AG08395 (cell line): ENCODE data around the gene ADGRA3.
"Not testable (repeated sequence)": the region's sequence is repeated elsewhere in the genome, so short reads cannot be mapped to it uniquely, and the experiment has no call there.

Experiments
- DNase-seq: peaks from one replicate; pipeline ENCODE4 v3.0.0; 2012; ENCODE audit warnings: mixed read lengths, low spot score

The ADGRA3 gene

DNA sequence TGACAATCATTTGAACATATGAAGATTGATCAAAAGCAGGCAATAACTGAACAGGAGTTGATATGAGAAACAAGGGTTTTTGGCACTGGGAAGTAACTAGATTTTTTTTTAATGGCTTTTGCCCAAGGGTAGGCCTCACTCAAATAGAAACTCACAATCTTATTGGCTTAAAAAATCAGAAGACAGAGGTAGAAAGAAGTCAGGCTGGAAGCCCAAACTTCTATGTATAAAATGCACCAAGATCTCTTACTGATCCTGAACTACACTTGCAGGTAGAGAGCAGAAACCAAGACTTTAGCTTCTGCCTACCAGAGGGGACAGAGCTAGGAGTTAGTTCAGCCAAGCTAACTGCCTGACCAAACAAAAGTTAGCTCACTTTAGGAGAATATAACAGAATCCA is 74.9 kb downstream of the ADGRA3 start:
- no peak for DNase-seq

DNA sequence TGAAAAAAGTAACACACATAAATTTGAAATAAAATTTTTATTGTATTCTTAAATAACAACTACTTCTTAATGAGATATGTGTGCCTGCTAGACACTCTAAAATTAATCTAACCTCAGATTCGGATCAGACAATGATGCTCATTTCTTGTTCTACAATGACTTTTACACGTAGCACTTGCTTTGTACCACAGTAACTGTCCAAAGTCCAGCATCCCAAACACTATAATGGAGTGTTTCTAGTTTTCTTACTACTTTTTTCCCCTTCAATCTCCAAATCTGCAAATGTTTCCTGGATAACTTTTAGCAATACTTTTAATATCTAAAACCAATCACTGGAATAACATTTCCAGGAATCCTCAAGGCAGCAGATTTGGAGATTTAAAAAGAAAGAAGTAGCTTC is 75.9 kb downstream of the ADGRA3 start:
- DNase-seq = no peak

DNA sequence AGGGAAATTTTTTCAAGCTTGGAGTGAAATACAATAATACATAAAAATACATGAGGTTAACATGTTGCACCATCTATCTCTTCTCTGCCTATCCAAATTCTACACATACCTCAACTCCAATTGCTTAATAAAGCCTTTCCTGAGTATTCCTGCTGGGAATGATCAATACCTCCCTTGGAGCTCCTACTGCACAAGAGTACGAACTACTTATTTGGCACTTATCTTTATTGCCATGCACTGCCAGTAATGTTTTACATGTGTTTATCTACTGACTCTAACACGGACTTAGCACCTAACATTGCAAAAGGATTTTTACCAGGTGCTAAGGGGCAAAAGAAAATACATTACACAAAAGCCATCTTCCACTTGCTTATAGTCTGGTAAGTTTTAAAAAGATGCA is 80.2 kb downstream of the ADGRA3 start:
- DNase-seq = no peak

DNA sequence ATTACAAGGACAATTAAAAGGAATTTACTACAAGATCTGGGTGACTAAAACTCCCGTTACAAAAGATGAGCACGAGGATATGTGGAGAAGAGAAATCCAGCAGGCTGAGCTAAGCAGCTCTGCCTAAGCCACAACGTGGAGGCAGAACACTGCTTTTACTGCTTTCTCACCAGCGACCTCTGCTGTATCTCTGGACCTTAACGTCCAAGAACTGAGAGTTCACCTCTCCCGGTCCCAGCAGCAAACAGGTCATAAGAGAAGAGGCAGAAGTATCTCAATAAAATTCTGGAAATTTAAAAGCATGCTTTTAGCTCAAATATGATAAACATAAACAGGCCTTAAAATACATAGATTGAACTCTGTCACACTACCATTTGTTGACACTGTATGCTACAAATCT is 81.0 kb downstream of the ADGRA3 start:
- peak; percentile 14 for DNase-seq

DNA sequence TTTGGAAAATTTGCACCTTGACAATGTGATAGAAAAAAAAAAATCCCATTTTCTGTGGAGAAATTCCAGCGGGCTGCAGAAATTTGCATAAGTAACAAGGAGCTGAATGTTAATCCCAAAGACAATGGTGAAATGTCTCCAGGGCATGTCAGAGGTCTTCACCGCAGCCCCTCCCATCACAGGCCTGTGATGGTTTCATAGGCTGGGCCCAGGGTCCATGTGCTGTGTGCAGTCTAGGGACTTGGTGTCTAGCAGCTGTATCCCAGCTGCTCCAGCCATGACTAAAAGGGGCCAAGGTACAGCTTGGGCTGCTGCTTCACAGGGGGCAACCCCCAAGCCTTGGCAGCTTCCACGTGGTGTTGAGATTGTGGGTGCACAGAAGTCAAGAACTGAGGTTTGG is 85.2 kb downstream of the ADGRA3 start:
- no peak for DNase-seq

DNA sequence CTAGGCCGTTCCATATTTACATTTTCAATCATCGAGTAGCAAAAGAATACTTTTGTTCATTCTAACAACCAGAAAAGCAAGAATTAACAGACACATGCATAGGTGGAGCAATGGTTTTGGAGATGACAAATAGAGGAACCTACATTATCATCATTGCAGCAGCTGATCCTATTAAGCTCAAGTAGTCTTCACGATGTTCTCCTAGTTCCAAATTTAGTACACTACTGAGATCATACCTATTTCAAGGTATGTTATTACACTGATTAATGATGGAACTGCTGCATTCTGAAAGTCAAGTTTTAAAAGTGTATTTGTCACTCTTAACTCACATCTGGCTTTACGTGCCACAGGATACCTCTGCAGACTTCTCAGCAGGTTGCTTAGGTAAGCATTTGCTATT is 87.4 kb downstream of the ADGRA3 start:
- no peak for DNase-seq

DNA sequence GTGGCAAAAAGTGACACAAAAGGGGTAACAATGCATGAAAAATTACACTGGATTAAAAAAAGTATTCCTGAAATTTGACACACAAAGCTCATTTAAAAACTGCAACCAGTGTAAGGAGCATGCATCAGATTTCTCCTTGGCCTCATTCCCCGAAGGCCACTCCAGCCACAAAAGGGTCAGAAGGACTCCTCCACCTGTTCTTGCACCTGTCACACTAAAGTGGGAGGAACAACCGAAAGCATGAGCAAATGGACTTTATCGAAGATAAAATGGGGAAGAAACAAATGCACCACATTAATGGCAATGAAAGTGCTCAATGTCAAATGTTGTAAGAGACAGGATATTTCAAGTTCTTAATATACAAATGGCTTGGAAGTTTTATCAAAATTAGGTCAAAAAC is 88.2 kb downstream of the ADGRA3 start:
- DNase-seq = no peak

DNA sequence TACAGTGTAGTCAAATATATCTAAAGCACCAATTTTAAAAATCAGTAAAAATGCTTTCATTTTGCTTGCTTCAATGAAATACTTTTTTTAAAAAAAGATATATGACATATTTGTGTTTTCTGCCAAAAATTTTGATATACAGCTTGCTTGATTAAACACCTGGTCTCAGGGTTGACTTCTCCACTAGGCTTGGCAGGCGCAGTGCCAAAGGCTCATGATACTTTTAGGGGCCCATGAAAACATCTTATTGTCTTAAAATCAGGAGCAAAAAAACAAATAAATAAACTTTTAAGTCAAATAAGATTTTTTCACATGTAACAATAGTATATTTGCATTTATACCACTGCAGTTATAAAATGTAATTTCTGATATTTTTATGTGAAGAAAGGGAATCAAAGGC is 95.6 kb downstream of the ADGRA3 start:
- no peak for DNase-seq

DNA sequence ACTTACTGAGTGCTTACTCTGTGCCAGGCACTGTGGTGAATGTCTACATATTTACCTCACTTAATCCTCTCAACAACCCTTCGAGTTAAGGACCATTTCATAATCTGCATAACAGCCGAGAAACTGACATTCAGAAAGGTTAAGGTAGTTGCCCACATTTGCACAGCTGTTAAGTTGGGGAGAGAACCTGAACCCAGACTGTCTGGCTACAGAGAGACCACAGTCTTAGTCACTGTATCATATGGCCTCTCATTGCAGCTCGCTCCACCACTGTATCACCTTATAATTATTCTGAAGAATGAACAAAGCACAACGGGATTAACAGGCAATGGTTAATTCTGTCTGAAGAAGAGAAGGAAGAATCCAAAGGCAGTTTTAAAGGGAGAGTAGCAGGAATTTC is 98.5 kb downstream of the ADGRA3 start:
- no peak for DNase-seq

DNA sequence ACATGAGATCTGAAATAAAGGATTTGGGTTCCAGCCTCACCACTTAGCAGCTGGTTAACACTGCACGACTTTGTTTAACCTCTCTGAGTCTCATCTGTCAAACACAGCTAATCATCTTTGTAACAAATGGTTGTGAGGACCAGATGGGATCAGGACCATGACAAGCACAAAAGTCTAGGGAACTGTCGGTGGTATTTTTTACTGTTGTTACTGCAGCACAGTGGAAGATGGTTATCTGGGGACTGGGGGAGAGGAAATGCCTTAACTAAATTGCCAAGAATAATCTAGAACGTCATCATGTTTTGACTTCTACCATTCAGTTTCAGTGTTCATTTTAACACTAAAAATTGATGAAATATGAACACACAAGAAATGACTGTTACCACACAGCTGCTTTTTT is 99.5 kb downstream of the ADGRA3 start:
- no peak for DNase-seq

DNA sequence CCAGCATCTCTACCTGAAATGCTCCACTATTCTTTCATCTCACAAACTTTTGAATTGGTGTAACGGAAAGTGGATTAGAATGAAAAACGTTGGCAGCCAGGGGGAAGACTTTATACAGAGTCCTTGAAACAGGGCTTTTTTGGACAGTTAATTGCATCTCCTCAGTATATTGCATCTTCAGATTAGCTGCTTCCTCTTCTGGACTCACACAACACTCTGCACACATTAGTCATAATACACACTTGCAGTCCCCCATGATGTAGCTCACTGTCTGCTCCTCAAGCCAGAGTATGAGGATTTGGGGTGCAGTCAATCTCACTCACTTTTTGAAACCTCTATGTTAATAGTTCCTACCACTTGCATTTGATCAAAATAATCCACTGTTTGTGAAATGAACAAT is 101.0 kb downstream of the ADGRA3 start:
- no peak for DNase-seq

DNA sequence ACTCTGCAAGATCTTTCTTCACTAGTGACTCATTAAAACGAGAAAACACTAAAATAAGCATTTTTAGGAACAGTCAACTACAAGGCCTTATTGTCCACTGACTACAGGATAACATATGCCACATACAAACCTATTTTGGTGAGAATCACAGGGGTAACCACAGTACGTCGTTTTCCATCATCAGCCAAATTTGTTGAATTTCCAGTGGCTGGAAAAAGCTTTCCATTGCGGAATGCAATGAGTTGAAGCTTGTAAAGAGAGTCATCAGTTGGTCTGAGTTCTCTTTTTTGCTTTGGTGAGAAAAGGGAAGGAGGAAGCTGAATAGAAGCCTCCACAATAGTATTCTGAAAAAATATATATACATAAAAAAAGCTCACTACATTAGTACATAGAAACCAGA is 102.4 kb downstream of the ADGRA3 start:
- DNase-seq = no peak

DNA sequence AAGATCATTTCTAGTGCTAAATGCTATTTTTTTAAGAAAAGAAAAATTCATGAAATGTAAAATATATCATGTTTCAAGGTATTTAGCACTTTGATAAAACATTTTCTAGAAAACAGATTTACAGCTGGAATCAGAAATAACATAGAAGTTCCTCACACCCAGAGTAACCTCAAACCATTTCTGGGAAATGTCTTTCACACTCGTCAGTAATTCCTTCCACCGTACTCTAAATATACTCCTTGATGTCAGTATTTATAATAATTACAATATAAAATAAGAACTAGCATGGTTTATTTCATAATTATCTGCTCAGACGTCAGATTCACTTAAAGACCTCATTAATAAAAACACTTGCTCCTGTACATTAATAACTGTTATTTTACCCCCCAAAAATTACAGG is 103.9 kb downstream of the ADGRA3 start:
- no peak for DNase-seq

DNA sequence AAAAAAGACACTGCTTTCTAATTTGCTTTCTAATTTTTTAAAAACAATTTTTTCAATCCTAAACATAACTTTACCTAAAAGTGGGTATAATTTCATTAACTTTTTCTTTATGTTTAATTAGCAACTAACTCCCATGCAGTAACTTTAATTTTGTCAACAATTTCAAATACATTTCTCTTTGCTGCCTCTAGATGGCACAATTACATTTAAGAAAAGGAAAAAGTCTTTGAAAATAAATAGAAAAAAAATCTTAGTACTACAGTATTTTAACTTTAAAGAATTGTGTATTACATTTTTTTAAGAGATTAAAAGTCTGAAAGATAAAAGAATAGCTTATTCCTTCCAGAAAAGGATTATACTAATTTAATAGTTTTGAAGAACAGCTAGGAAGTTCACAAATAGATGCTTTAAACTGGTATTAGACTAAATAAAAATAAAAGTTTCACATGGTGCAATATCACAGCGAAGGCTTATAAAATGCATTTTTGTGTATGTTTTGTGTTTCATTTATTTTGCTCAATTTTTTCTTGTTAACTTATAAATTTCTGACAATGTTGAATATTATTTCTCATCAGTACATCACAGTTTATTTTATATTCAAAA is 105.1 kb downstream of the ADGRA3 start:
- DNase-seq = peak; percentile 10

DNA sequence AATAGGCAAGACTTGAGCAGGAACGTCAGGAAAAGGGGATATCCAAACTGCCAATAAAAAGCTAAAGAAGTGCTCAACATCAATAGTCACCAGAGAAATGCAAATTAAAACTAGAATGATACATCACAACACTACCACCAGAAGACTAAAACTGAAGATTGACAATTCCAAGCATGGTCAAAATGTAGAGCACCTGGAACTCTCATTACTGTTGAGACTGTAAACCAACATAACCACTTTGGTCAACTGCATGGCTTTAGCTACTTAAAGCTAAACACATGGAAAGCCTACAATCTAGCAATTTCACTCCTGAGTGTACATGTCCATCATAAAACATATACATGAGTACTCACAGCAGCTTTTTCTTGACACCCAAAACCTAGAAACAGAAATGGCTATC is 107.4 kb downstream of the ADGRA3 start:
- no peak for DNase-seq

DNA sequence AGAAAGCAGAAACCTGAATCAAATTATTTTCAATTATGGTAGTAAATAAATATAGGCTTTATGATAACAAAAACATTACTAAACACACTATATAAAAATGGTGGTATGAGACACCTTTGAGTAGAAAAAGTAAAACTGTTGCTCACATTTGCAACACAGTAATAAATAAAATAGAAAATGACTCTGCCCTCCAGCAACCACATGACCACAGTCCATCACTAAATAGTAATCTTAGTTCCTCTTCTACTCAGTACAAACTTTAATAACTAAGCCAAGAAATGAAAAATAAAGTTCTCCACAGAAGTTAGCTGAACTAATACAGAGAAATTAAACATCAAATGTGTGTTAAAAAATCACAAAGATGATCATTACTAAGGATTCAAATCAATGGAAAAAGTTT is 108.5 kb downstream of the ADGRA3 start:
- DNase-seq = no peak

DNA sequence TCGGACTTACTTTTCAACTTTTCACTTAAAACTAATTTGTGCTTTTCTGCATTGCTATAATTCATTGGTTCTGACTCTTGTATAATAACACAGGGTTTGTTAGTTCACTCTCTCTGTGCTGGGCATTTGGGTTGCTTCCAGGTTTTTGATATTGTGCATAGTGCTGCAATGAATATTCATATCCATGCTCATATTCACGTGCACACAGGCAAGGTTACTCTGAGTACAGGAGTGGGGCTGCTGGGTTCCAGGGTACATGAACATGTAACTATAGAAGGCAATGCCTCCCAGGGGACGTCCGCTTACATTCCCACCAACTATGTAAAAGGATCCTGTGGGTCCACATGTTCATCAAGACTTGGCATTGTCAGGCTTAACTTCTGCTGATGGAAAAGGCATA is 117.2 kb downstream of the ADGRA3 start:
- no peak for DNase-seq

DNA sequence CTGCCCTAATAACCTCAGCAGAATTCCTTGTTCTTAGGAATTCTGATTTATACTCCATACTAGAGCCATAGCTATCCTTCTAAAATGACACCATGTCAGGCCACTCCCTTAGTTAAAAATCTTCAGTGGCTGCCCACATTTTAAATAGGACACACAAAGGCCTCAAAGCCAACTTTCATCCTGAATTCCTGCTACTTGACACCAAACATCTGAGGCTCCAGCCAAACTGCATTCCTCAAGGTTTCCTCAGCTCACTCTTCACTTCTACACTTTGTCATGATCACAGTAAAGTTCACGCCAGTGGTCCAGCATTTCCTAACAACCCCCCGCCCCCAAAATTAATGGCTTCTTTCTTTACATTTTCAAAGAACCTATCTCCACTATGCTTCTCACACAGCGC is 124.3 kb downstream of the ADGRA3 start:
- DNase-seq = peak; percentile 47

DNA sequence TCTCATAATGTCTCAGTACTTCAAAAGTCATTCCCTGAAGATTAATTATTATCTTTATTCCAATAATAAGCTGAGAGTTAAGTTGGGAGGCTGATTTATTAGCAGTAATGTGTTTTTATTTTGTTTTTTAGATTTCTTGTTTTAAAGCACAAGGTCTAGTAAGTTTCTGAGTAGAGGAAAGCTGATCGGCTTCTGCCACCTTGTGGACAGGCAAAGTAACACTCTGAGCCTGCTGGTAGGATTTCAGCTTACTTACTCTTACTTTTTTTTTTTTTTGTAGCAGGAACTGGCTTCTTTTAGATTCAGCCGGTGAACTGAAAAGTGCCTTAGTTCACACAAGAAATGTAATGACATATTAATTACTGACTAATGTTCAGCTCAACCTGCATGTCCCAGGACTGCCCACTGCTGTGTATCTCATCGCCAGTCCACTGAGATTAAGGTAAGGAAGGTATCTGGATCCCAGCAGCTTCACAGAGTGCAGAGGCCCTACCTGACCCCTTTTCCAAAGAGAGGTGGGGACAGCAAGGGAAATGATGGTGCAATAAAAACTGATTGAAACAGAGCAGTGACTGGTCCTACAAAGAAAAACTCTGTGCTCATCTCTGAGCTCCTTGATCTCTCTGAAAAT is 126.5 kb downstream of the ADGRA3 start:
- peak; percentile 65 for DNase-seq

DNA sequence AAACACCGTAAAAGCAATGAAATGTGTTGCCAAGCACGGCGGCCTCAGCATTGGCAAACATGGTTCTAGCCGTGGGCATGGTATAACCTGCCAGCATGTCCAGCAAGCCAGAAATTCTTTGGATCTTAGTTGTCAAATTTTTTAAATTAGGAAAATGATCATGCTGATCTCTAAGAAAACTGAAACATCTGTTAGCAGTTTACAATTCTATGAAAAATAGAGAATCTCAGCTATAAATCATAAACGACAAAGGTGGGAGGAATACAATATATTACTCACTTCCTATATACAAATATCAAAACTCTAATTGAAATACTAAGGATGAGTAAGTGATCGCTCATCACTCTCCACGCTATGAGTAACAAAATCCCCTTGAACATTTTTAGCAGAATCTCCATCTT is 130.3 kb downstream of the ADGRA3 start:
- DNase-seq = peak; percentile 26

DNA sequence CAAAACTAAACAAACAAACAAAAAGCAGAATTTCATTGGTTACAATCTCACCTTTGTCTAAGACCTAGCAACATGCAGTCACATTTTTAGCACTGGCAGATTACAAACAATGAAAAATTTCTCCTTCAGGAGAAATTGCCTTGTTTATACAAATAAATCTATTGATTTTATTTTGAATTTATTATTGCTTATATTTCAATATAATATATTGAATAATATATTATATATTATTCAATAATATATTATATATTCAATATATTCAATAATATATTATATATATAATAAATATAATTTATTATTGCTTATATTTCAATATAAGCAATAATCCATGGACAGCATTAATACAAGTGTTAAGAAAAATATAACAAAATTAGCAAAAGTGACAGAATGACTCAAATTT is 131.7 kb downstream of the ADGRA3 start:
- no peak for DNase-seq

DNA sequence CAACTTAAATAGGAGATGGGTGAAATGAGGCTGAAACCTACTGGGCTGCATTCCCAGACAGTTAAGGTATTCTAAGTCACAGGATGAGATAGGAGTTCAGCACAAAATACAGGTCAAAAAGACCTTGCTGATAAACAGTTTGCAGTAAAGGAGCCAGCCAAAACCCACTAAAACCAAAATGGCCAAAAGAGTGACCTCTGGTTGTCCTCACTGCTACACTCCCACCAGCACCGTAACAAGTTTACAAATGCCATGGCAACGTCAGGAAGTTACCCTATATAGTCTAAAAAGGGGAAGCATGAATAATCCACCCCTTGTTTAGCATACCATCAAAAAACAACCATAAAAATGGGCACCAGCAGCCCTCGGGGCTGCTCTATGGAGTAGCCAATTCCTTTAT is 133.7 kb downstream of the ADGRA3 start:
- DNase-seq = not testable (repeated sequence)

DNA sequence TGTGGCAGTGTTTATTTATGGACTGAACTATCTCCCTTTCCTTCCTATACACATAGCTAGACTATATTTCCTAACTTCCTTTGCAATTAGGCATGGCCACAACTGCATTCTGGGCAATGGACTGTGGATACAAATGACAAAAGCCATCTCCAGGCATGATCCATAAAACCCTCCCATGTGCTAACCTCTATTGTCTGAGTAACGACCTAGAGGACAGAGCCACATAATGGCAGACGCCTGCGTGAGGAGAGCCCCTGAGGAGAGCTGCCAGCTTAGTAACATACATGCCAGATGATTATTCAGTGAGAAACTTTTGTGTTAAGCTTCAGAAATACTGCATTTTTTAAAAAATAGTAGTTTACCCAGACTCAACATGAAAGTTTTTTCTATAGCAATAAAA is 142.9 kb downstream of the ADGRA3 start:
- no peak for DNase-seq

DNA sequence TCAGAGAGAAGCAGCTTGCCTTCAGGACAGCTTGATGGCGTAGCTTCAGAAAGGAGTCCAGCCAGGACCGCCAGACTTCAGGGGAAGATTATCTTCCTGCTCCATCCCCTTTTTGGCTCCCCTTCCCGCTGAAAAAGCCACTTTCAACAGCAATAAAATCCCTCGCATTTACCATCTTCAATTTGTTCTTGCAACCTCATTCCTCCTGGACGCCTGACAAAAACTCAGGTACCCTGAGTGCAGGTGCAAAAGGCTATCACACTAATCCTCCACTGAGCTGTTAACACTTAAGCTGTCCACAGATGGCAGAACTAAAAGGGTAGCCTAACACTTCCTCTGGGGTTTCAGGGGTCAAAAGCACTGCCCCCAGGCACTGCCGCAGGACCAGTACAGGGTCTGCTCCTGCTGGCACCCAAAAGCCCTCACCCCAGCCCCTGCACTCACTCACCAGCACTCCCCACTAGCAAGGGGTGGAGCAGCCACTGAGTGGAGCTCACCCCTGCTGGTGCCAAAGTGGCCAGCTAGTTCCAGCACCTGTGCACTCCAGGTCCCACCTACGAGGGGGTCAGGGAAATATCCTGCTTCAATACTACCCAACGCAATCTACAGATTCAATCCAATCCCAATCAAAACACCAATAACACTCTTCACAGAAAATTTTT is 145.8 kb downstream of the ADGRA3 start:
- no peak for DNase-seq
